ENCODE results near the gene CARTPT.
A peak's percentile ranks its signal among the peaks of the same experiment; 100 is the strongest.

The CARTPT gene

GRCh38 chr5:71752441-71753190 lies 33.5 kb downstream of the CARTPT start:
- no peak for TF ChIP-seq CTCF (conservative IDR thresholded peaks at IDR 0.05; ENCODE audit: low read depth, low read length)

GRCh38 chr5:71757590-71758543 lies 38.8 kb downstream of the CARTPT start:
- DNase-seq (ENCODE audit: low read depth): peak; percentile 90
- TF ChIP-seq CTCF (conservative IDR thresholded peaks at IDR 0.05; ENCODE audit: low read depth, low read length): peak; percentile 98
- H3K4me3 ChIP-seq (ENCODE audit: low read depth, low read length): peak overlapping the region; percentile 41

More at GRCh38 chr5:71752441-71753190, 33.5 kb downstream of the CARTPT start:
- no peak overlapping the region for H3K4me3 ChIP-seq (ENCODE audit: low read depth, low read length)
- no peak for DNase-seq (ENCODE audit: low read depth)

DNA sequence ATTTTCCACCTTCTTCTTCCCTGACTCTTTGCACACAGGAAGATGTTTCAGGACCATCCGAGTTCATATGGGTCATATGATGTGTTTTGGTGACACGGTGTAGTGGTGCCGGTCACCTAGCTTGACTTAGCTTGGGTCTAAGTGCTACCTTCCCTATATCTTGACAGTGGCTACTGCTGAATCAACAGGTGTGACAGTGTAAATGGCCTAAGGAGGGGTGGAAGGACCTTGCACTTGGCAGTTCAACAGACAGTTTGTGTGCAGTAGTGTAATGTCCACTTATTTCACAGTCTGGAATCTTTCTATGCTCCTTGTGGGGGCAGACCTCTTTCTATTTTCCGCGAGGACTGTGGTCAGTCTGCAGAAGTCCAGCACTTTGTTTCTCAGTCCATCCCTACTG lies 43.8 kb downstream of the CARTPT start:
- no peak for TF ChIP-seq CTCF (conservative IDR thresholded peaks at IDR 0.05; ENCODE audit: low read depth, low read length)
- no peak for DNase-seq (ENCODE audit: low read depth)

DNA sequence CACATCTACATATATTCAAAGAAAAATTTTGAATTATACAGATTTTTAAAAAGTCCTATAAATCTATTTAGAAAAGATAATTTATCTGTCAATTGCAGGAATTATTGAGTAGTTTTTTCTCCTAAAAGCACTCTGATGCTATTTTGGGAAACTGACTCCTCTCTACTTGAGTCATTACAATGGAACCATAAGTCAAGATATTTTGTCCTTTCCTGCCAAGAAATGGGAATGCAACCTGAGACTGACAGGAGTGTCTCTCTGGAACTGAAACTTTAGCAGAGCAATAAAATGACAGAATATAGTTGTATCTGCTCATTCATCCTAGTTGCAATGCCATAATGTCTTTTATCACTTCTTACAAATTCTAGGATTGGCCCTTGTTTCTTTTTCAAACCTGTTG lies 48.6 kb downstream of the CARTPT start:
- no peak for TF ChIP-seq CTCF (conservative IDR thresholded peaks at IDR 0.05; ENCODE audit: low read depth, low read length)
- DNase-seq (ENCODE audit: low read depth): peak; percentile 26

More for the DNA sequence above, 43.8 kb downstream of the CARTPT start:
- H3K4me3 ChIP-seq (ENCODE audit: low read depth, low read length): no peak overlapping the region

DNA sequence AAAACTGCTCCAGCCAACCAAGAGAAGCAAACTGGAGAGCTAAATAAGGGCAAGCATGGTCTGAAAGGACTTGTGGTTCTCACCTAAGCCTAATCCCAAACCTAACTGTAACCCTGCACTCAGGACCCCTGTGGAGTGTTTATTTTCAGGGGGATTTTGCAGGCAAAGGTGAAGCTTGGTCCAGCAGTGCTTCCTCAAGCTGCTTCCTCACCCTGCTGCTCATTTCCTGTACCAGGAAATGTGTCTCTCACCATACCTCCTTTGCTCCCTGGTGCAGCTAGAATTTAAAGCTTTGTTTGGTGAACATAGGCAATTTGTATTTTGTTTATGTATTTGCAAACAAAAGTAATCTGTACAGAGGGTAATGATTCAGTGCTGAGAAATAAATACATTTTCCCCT lies 50.2 kb downstream of the CARTPT start:
- no peak for TF ChIP-seq CTCF (conservative IDR thresholded peaks at IDR 0.05; ENCODE audit: low read depth, low read length)

More for the DNA sequence above, 48.6 kb downstream of the CARTPT start:
- no peak overlapping the region for H3K4me3 ChIP-seq (ENCODE audit: low read depth, low read length)

DNA sequence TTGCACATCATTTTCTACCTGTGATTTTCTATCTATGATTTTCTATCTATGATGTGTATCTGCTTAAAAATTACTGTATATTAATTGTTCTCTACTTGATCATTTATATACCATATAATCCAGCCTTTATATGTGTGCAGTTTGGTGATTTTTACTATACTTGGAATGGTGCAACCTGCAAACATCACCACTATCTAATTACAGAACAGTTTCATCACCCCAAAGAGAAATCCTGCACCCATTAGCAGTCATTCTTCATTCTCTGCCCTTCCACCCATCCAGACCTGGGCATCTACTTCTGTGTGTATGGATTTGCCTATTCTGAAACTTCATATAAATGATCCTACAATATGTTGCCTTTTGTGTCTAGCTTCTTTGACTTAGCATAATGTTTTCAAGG lies 51.3 kb downstream of the CARTPT start:
- no peak for DNase-seq (ENCODE audit: low read depth)
- H3K4me3 ChIP-seq (ENCODE audit: low read depth, low read length): no peak overlapping the region
- no peak for TF ChIP-seq CTCF (conservative IDR thresholded peaks at IDR 0.05; ENCODE audit: low read depth, low read length)

More for the DNA sequence above, 50.2 kb downstream of the CARTPT start:
- no peak overlapping the region for H3K4me3 ChIP-seq (ENCODE audit: low read depth, low read length)
- no peak for DNase-seq (ENCODE audit: low read depth)
